ENCODE data around the gene UBE3B. TPM values are rescaled to one million over a fixed set of nuclear protein-coding genes. Genes with fewer than 3 reads are reported as not detected.
A peak's percentile ranks its signal among the peaks of the same experiment; 100 is the strongest.

Gene UBE3B
- total RNA-seq, 1 donor = 51.4 TPM

DNA sequence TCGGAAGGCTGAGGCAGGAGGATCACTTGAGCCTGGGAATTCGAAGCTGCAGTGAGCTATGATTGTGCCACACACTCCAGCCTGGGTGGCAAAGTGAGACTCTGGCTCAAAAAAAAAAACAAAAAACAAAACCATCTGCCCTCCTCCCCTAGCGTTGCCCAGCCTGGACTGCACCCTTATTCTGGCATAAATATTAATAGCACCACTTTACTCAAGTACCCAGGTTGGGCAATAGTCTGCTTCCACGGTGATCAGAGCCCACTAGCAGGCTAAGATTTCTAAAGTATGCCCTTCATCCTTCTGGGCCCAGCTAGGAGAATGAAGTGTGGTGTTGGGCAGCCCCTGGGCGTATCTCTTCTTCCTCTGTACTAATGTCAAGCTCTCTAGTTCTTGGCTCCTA is 33.6 kb upstream of the UBE3B start:
- no peak for DNase-seq (ENCODE audit: low read depth)

DNA sequence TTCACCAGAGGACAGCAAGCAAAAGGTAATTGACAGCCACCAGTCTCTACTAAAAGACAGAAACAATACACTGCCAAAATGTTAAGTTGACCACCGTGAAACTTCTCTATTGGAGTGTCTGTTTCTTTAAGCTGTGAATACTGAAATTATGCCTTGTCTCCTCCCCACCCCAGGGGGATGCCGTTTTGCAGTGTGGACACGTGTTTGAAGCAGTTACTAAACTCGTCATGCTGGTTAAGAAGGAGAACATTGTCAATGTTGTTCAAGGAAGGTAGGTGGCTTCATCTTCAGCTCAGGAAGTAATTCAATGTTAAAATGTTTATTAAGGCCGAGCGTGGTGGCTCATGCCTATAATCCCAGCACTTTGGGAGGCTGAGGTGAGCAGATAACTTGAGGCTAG is 33.2 kb upstream of the UBE3B start:
- TF ChIP-seq, protein P1, sequence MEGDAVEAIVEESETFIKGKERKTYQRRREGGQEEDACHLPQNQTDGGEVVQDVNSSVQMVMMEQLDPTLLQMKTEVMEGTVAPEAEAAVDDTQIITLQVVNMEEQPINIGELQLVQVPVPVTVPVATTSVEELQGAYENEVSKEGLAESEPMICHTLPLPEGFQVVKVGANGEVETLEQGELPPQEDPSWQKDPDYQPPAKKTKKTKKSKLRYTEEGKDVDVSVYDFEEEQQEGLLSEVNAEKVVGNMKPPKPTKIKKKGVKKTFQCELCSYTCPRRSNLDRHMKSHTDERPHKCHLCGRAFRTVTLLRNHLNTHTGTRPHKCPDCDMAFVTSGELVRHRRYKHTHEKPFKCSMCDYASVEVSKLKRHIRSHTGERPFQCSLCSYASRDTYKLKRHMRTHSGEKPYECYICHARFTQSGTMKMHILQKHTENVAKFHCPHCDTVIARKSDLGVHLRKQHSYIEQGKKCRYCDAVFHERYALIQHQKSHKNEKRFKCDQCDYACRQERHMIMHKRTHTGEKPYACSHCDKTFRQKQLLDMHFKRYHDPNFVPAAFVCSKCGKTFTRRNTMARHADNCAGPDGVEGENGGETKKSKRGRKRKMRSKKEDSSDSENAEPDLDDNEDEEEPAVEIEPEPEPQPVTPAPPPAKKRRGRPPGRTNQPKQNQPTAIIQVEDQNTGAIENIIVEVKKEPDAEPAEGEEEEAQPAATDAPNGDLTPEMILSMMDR (IDR thresholded peaks at IDR 0.05; ENCODE audit: insufficient read depth, low read depth, low read length) = no peak
- DNase-seq (ENCODE audit: low read depth) = no peak
- no peak overlapping the region for H3K4me3 ChIP-seq (ENCODE audit: low read depth, low read length)

More for the DNA sequence above, 33.6 kb upstream of the UBE3B start:
- TF ChIP-seq, protein P1 (IDR thresholded peaks at IDR 0.05; ENCODE audit: insufficient read depth, low read depth, low read length) = no peak
- no peak overlapping the region for H3K4me3 ChIP-seq (ENCODE audit: low read depth, low read length)

DNA sequence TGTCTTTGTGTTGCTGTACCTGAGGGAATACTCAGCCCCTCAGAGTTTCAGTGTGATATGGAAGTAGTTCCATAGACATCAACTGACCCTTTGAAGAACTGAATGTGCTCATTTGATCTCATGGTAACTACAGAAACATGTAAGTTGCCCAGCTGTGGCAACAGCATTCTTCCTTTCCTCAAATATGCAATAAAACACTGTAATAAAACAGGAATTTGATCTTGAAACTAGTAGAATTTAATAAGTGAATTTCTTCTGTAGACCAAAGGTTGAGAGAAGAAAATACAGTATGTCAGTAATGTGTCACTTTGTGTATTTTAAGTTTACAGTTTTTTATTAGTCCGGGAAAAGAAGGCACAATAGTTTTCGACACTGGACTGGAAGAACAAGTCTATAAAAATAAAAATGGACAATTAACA is 32.2 kb upstream of the UBE3B start:
- DNase-seq (ENCODE audit: low read depth) = peak; percentile 81
- TF ChIP-seq, protein P1 (IDR thresholded peaks at IDR 0.05; ENCODE audit: insufficient read depth, low read depth, low read length) = no peak
- H3K4me3 ChIP-seq (ENCODE audit: low read depth, low read length) = no peak overlapping the region

DNA sequence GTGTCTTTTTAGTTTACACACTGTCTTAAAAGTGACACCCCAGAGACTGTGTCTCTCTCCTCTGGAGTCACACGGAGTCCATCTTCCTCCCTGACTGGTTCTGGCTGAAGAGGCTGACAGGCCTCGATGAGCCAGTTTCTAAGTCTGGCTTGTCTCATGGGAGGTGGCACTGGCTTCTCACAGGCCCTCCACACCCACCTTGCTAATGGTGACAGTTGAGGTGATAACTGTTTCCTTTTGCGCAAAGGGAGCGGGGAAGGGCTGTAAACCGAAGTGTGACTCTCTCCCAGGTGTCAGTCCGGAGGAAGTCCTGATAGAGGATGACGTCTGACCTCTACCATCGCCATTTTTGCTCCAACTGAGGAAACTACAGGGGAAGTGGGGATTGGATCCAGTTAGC is 30.6 kb upstream of the UBE3B start:
- DNase-seq (ENCODE audit: low read depth) = no peak
- no peak overlapping the region for H3K4me3 ChIP-seq (ENCODE audit: low read depth, low read length)
- TF ChIP-seq, protein P1 (IDR thresholded peaks at IDR 0.05; ENCODE audit: insufficient read depth, low read depth, low read length) = no peak

DNA sequence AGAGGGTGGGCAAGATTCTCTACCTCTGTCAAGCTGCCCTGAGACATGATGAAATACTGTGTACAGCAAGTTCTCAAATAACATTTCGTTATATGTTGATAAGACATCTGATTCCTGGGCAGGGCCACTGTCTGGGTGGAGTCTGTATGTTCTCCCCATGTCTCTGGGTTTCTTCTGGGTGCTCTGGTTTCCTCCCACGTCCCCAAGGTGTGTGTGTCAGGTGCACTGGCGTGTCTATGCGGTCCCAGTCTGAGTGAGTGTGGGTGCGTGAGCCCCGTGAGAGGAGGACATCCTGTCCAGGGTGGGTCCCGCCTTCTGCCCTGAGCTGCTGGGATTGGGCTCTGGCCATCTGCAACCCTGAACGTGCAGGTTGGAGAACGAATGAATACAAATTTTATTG is 30.0 kb upstream of the UBE3B start:
- no peak for DNase-seq (ENCODE audit: low read depth)
- no peak overlapping the region for H3K4me3 ChIP-seq (ENCODE audit: low read depth, low read length)
- TF ChIP-seq, protein P1 (IDR thresholded peaks at IDR 0.05; ENCODE audit: insufficient read depth, low read depth, low read length) = no peak

DNA sequence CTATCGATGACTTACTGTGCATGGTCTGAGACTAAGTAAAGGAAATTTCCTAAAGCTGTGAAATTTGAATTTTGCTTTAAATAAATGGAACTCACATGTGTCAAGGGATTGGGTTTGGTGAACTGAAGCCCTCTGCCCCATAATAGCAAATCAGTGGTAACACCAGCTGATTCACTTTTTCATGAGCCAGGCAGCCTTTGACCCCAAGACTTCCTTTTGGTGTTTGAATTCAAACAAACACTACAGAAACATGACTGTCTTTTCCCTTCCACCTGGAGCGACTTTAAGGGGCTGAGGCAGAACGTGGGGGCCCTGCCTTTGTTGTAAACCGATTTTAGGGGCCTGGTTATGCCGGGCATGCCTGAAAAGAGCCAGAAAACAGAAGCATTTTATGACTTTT is 29.2 kb upstream of the UBE3B start:
- TF ChIP-seq, protein P1 (IDR thresholded peaks at IDR 0.05; ENCODE audit: insufficient read depth, low read depth, low read length) = no peak
- DNase-seq (ENCODE audit: low read depth) = no peak

DNA sequence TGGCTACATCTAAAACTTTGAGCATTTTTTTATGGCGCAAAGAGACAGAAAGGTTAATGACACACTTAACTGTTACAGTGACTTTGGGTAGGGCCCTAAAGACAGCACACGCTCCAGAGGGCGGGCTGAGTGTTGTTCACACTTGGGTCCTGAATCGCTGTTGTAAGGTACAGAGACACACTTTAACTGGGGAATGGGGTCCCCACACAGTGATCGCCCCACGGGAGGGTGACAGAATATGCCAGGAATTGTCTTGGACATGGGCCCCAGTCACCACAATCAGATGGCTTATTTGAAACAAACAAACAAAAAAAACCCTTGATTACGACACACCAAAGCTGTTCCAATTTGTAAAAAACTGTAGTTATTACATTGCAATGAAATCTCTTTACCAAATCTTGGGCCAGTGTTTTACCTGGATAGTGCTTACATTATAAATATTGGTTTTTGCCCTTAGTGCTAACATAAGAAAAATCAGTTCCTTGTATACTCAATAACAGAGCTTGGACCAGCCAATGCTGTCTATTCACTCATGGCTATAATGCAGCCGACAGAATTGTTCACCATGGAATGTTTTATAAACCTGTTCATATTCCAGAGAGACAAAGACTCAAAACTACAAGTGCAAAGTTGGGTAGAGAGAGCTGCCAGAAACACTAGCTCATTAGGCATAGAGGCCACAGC is 28.6 kb upstream of the UBE3B start:
- TF ChIP-seq, protein P1 (IDR thresholded peaks at IDR 0.05; ENCODE audit: insufficient read depth, low read depth, low read length) = no peak
- DNase-seq (ENCODE audit: low read depth) = no peak

More for the DNA sequence above, 29.2 kb upstream of the UBE3B start:
- H3K4me3 ChIP-seq (ENCODE audit: low read depth, low read length) = no peak overlapping the region

More for the DNA sequence above, 28.6 kb upstream of the UBE3B start:
- no peak overlapping the region for H3K4me3 ChIP-seq (ENCODE audit: low read depth, low read length)

All from fibroblast of villous mesenchyme (primary cell).